DND-41 (cell line): ENCODE results near the gene RIC8A.
A peak's percentile ranks its signal among the peaks of the same experiment; 100 is the strongest.

ENCODE experiments used
- ATAC-seq: fragments of 200-7000 bp; cut with Tn5 transposase; 3 replicates; pipeline ENCODE4 v1.9.1; 2021; ENCODE audit warnings: low read depth; ENCODE audit not compliant: insufficient read depth
- DNase-seq: peaks from one replicate; pipeline ENCODE4 v3.0.0-alpha.2; 2020
- H2AFZ ChIP-seq: 2 replicates; pipeline ENCODE4 v1.6.0; 2012; ENCODE audit warnings: low read depth, low read length
- H3K27ac ChIP-seq: 2 replicates; pipeline ENCODE4 v1.5.1; 2012; ENCODE audit warnings: low read length, inconsistent platforms
- H3K27me3 ChIP-seq: fragments of 200-600 bp; sonication (generic); 2 replicates; pipeline ENCODE4 v1.6.0; 2012; ENCODE audit warnings: low read length, mild to moderate bottlenecking, inconsistent platforms; ENCODE audit not compliant: insufficient read depth, poor library complexity
- H3K36me3 ChIP-seq: 2 replicates; pipeline ENCODE4 v1.5.1; 2012; ENCODE audit warnings: low read length, inconsistent platforms; ENCODE audit not compliant: insufficient read depth
- H3K4me1 ChIP-seq: 2 replicates; pipeline ENCODE4 v1.5.1; 2012; ENCODE audit warnings: mild to moderate bottlenecking, low read length; ENCODE audit not compliant: insufficient read depth
- H3K4me2 ChIP-seq: 2 replicates; pipeline ENCODE4 v1.6.0; 2012; ENCODE audit warnings: mild to moderate bottlenecking, moderate library complexity, low read length, inconsistent platforms; ENCODE audit not compliant: insufficient read depth
- H3K4me3 ChIP-seq, 2 experiments: fragments of 200-600 bp in 1 of 2; shearing (Covaris generic) in 1 of 2; 2 replicates each; pipeline ENCODE4 v1.5.1; 2012 to 2016; ENCODE audit warnings: inconsistent platforms in 2 of 2, low read length in 2 of 2, mild to moderate bottlenecking in 2 of 2, low read depth in 1 of 2, moderate library complexity in 1 of 2
- H3K79me2 ChIP-seq: 2 replicates; pipeline ENCODE4 v1.6.0; 2012; ENCODE audit warnings: low read length, inconsistent platforms; ENCODE audit not compliant: insufficient read depth
- H3K9ac ChIP-seq: 2 replicates; pipeline ENCODE4 v1.6.0; 2012; ENCODE audit warnings: low read depth, mild to moderate bottlenecking, inconsistent platforms, low read length, moderate library complexity
- H3K9me3 ChIP-seq: 2 replicates; pipeline ENCODE4 v1.5.1; 2012; ENCODE audit warnings: low read length, moderate library complexity, mild to moderate bottlenecking, inconsistent platforms; ENCODE audit not compliant: insufficient read depth, severe bottlenecking
- H4K20me1 ChIP-seq: 2 replicates; pipeline ENCODE4 v1.6.0; 2012; ENCODE audit warnings: low read length; ENCODE audit not compliant: insufficient read depth
- EZH2 ChIP-seq: IDR thresholded peaks from 3 replicates; pipeline ENCODE4 v1.6.1; 2012; ENCODE audit warnings: borderline replicate concordance, low read depth, mild to moderate bottlenecking, moderate library complexity, low read length, inconsistent platforms; ENCODE audit not compliant: severe bottlenecking
- TF ChIP-seq, protein P1 (sequence below): IDR thresholded peaks from 2 replicates; pipeline ENCODE4 v1.5.1; 2012; ENCODE audit warnings: borderline replicate concordance, low read length, moderate library complexity, mild to moderate bottlenecking; ENCODE audit not compliant: poor library complexity, severe bottlenecking; ENCODE audit errors: extremely low read depth

RIC8A gene

DNA sequence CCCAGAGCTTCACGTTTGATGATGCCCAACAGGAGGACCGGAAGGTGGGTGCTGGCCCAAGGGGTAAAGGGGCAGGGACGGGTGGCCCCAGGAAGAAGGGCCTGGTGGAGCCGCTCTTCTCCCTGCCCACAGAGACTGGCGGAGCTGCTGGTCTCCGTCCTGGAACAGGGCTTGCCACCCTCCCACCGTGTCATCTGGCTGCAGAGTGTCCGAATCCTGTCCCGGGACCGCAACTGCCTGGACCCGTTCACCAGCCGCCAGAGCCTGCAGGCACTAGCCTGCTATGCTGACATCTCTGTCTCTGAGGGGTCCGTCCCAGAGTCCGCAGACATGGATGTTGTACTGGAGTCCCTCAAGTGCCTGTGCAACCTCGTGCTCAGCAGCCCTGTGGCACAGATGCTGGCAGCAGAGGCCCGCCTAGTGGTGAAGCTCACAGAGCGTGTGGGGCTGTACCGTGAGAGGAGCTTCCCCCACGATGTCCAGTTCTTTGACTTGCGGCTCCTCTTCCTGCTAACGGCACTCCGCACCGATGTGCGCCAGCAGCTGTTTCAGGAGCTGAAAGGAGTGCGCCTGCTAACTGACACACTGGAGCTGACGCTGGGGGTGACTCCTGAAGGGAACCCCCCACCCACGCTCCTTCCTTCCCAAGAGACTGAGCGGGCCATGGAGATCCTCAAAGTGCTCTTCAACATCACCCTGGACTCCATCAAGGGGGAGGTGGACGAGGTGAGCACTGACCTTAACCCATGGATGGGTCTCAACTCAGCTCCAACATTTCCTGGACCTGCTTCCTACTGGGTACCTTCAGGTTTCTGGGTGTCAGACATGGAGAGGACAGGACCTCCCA lies 2.0 kb downstream of the RIC8A start:
- Histone ChIP-seq H2AFZ (no peak overlapping the region), H3K79me2 (peaks cover 60% of the 10 kb centered on the region), H3K4me3 (peak overlapping the region; percentile 85 to 89; a peak in 3 of 4 replicates), H3K9me3 (no peaks in the 10 kb centered on the region), H3K27ac (peak overlapping the region; percentile 96), H4K20me1 (peaks cover 65% of the 10 kb centered on the region), H3K9ac (peak overlapping the region; percentile 91), H3K4me1 (peaks cover 48% of the 10 kb centered on the region), H3K27me3 (no peaks in the 10 kb centered on the region), H3K36me3 (peaks cover 69% of the 10 kb centered on the region), H3K4me2 (peak overlapping the region; percentile 89)
- no peak for DNase-seq
- no peak for ATAC-seq
- no peak for TF ChIP-seq EZH2
- TF ChIP-seq, protein P1, sequence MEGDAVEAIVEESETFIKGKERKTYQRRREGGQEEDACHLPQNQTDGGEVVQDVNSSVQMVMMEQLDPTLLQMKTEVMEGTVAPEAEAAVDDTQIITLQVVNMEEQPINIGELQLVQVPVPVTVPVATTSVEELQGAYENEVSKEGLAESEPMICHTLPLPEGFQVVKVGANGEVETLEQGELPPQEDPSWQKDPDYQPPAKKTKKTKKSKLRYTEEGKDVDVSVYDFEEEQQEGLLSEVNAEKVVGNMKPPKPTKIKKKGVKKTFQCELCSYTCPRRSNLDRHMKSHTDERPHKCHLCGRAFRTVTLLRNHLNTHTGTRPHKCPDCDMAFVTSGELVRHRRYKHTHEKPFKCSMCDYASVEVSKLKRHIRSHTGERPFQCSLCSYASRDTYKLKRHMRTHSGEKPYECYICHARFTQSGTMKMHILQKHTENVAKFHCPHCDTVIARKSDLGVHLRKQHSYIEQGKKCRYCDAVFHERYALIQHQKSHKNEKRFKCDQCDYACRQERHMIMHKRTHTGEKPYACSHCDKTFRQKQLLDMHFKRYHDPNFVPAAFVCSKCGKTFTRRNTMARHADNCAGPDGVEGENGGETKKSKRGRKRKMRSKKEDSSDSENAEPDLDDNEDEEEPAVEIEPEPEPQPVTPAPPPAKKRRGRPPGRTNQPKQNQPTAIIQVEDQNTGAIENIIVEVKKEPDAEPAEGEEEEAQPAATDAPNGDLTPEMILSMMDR: no peak

DNA sequence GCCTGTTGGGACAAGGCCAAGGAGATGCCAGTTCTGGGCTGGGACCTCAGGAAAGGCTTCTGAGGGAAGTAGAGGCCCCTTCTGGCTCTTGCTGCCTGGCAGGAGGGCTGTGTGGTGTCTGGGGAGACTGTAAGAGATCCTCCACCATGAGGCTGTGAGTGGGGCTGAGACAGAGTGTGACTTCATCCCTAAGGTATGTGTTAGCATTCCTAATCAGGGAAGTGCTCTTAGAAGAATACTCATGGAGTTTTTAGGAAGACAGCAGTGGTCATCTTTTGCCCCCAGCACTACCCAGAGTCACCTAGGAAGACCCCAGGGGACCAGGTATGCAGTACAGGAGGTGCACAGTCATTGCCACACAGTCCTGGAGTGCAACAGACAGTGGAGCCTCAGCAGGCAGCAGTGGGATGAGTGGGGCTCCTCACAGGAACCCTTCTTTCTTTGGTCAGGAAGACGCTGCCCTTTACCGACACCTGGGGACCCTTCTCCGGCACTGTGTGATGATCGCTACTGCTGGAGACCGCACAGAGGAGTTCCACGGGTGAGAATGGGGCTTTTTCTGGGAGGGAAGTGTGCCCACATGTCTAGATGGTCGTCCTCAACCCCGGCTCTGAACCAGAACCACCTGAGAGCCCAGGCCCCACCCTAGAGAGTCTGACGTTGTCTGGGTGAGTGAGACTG lies 2.8 kb downstream of the RIC8A start:
- DNase-seq (no peak), ATAC-seq (no peak)
- Histone ChIP-seq H3K4me2 (peak overlapping the region; percentile 89), H3K4me3 (peak overlapping the region in 1 of 2 experiments; percentile 89; a peak in 2 of 4 replicates), H3K9ac (peak overlapping the region; percentile 91), H3K9me3 (no peaks in the 10 kb centered on the region), H4K20me1 (peaks cover 62% of the 10 kb centered on the region), H3K79me2 (peaks cover 56% of the 10 kb centered on the region), H3K36me3 (peaks cover 69% of the 10 kb centered on the region), H2AFZ (no peak overlapping the region), H3K27me3 (no peaks in the 10 kb centered on the region), H3K4me1 (peaks cover 46% of the 10 kb centered on the region), H3K27ac (peak overlapping the region; percentile 96; the same call in 1 of the 2 replicates)
- no peak for TF ChIP-seq EZH2
- TF ChIP-seq, protein P1: no peak

DNA sequence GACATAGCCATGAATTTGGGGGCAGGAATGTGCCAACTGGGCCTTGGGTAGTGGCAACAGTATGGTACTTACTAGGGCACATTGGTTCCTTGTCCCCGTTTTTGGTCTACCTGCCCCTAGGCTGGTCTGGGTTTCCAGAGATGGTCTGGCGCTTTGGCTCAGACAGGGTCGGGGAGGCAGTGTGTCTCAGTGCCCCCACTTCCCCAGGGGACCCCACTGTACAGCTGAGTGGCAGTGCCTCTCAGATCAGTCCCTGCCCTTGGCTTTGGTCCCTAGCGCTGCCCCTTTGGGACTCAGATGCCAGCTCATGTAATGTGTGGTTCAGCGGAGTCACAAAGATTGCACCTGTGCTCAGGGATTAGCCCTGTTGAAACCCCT lies 3.3 kb downstream of the RIC8A start:
- Histone ChIP-seq H3K36me3 (peaks cover 69% of the 10 kb centered on the region), H3K9ac (peak overlapping the region; percentile 91; the same call in 1 of the 2 replicates), H3K4me1 (peaks cover 40% of the 10 kb centered on the region), H3K27me3 (no peaks in the 10 kb centered on the region), H3K9me3 (no peaks in the 10 kb centered on the region), H3K27ac (no peak overlapping the region), H4K20me1 (peaks cover 60% of the 10 kb centered on the region), H3K4me3 (no peak overlapping the region), H2AFZ (no peak overlapping the region), H3K79me2 (peaks cover 50% of the 10 kb centered on the region), H3K4me2 (peak overlapping the region; percentile 89; the same call in 1 of the 2 replicates)
- ATAC-seq (no peak), DNase-seq (no peak)
- TF ChIP-seq, protein P1: no peak
- no peak for TF ChIP-seq EZH2
